Glutamatergic neuron (in vitro differentiated cells): ENCODE measurements around the gene TANGO6. TPM values are rescaled to one million over a fixed set of nuclear protein-coding genes. Genes with fewer than 3 reads are reported as not detected.
"Not testable (repeated sequence)": the region's sequence is repeated elsewhere in the genome, so short reads cannot be mapped to it uniquely, and the experiment has no call there.

Experiments used
- DNase-seq: peaks from one replicate; pipeline ENCODE4 v3.0.0; 2022
- H3K27ac Mint-ChIP-seq: one replicate; pipeline ENCODE4 v1.8.0; 2020; ENCODE audit warnings: mild to moderate bottlenecking, mixed read lengths, inconsistent platforms; ENCODE audit not compliant: unreplicated experiment
- H3K27me3 Mint-ChIP-seq: one replicate; pipeline ENCODE4 v1.8.0; 2020; ENCODE audit warnings: mild to moderate bottlenecking, moderate library complexity, mixed read lengths, inconsistent platforms; ENCODE audit not compliant: unreplicated experiment
- H3K36me3 Mint-ChIP-seq: one replicate; pipeline ENCODE4 v1.8.0; 2020; ENCODE audit warnings: mild to moderate bottlenecking, mixed read lengths, inconsistent platforms; ENCODE audit not compliant: unreplicated experiment
- H3K4me1 Mint-ChIP-seq: one replicate; pipeline ENCODE4 v1.8.0; 2020; ENCODE audit warnings: mild to moderate bottlenecking, low read depth, mixed read lengths, inconsistent platforms; ENCODE audit not compliant: unreplicated experiment
- H3K4me3 Mint-ChIP-seq: one replicate; pipeline ENCODE4 v1.8.0; 2020; ENCODE audit warnings: mild to moderate bottlenecking, mixed read lengths, inconsistent platforms; ENCODE audit not compliant: unreplicated experiment
- H3K9me3 Mint-ChIP-seq: one replicate; pipeline ENCODE4 v1.8.0; 2020; ENCODE audit warnings: mild to moderate bottlenecking, moderate library complexity, mixed read lengths, inconsistent platforms; ENCODE audit not compliant: unreplicated experiment
- total RNA-seq: library from RNA; stranded (reverse); fragmentation: NEBNext Ultra II Directional; extraction: Animal tissue kit (Norgen Biotek cat#: 25700); gene quantifications from one replicate; pipeline ENCODE4 v1.2.1, GENCODE V29; 2021; ENCODE audit not compliant: unreplicated experiment
- TF ChIP-seq, protein P1 (sequence below): fragments of 200-600 bp; sonication (generic); IDR thresholded peaks from one replicate; pipeline ENCODE4 v1.5.0; 2021; ENCODE audit not compliant: partially characterized antibody, unreplicated experiment

TANGO6 gene
- total RNA-seq, 1 donor from 2014 or later: 16.1 TPM

GRCh38 chr16:69118468-69118867 is 275.1 kb downstream of the TANGO6 start:
- TF ChIP-seq, protein P1, sequence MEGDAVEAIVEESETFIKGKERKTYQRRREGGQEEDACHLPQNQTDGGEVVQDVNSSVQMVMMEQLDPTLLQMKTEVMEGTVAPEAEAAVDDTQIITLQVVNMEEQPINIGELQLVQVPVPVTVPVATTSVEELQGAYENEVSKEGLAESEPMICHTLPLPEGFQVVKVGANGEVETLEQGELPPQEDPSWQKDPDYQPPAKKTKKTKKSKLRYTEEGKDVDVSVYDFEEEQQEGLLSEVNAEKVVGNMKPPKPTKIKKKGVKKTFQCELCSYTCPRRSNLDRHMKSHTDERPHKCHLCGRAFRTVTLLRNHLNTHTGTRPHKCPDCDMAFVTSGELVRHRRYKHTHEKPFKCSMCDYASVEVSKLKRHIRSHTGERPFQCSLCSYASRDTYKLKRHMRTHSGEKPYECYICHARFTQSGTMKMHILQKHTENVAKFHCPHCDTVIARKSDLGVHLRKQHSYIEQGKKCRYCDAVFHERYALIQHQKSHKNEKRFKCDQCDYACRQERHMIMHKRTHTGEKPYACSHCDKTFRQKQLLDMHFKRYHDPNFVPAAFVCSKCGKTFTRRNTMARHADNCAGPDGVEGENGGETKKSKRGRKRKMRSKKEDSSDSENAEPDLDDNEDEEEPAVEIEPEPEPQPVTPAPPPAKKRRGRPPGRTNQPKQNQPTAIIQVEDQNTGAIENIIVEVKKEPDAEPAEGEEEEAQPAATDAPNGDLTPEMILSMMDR: no peak
- no peaks in the 10 kb centered on the region for H3K27me3 Mint-ChIP-seq
- peaks cover 9% of the 10 kb centered on the region for H3K36me3 Mint-ChIP-seq
- no peak overlapping the region for H3K27ac Mint-ChIP-seq
- peaks cover 4% of the 10 kb centered on the region for H3K9me3 Mint-ChIP-seq
- H3K4me1 Mint-ChIP-seq: no peaks in the 10 kb centered on the region
- H3K4me3 Mint-ChIP-seq: no peak overlapping the region
- no peak for DNase-seq

- no peak for DNase-seq
- Mint-ChIP-seq H3K27me3 (no peaks in the 10 kb centered on the region), H3K4me3 (no peak overlapping the region), H3K4me1 (no peaks in the 10 kb centered on the region), H3K36me3 (peaks cover 9% of the 10 kb centered on the region), H3K9me3 (peaks cover 4% of the 10 kb centered on the region), H3K27ac (no peak overlapping the region)
- TF ChIP-seq, protein P1: no peak
Observed at GRCh38 chr16:69118994-69119393, 275.7 kb downstream of the TANGO6 start.

DNA sequence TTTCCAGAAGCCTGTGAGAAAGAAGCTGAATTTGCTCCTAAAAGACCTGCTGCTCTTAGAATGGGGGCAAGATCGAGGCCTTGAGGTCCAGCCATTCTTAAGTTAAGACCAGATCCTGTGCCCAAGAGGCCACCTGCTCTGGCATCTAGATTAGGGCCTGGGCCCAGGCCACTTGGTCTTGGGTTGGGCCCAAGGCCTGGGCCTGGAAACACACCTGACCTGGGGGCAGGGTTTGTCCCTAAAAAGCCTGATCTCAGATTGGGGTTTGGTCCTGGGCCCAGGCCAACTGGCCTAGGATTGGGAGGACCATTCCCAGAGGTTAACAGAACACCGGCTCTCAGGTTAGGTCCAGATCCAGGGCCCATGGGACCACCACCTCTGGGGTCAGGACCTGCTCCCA is 276.2 kb downstream of the TANGO6 start:
- TF ChIP-seq, protein P1: no peak
- Mint-ChIP-seq H3K27ac (no peak overlapping the region), H3K36me3 (peaks cover 9% of the 10 kb centered on the region), H3K27me3 (no peaks in the 10 kb centered on the region), H3K9me3 (peaks cover 4% of the 10 kb centered on the region), H3K4me3 (no peak overlapping the region), H3K4me1 (no peaks in the 10 kb centered on the region)
- DNase-seq: no peak

DNA sequence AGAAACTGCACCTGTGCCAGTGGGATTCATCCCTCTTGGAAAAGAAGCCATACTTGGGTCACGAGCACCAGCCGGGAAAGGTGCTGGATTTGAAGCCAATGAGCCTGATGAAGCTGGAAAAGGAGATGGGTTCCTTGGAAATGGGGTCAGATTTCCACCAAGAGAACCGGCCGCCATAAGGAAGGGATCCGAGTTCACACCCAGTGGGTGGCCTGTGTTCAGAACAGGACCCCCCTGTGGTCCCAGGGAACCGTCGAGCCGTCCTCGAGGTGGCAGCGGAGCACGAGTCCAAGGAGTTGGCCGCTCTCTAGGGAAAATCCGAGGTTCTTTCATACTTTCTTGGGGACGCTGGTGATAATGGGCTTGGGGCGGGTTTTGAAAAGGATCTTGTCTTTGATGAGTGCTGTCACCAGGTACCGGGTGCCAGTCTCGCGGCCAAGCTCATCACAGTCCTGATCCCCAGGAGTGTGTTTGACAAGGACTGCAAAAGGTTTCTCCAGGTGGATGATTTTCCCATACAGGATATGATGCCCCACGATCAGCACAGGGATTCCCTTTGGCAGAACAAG is 276.8 kb downstream of the TANGO6 start:
- no peaks in the 10 kb centered on the region for H3K4me1 Mint-ChIP-seq
- DNase-seq: no peak
- no peaks in the 10 kb centered on the region for H3K27me3 Mint-ChIP-seq
- TF ChIP-seq, protein P1: no peak
- H3K4me3 Mint-ChIP-seq: no peak overlapping the region
- H3K9me3 Mint-ChIP-seq: peaks cover 4% of the 10 kb centered on the region
- H3K36me3 Mint-ChIP-seq: peaks cover 4% of the 10 kb centered on the region
- H3K27ac Mint-ChIP-seq: no peak overlapping the region

- TF ChIP-seq, protein P1: peak; percentile 89
- no peaks in the 10 kb centered on the region for H3K27me3 Mint-ChIP-seq
- no peak overlapping the region for H3K4me3 Mint-ChIP-seq
- H3K9me3 Mint-ChIP-seq: no peaks in the 10 kb centered on the region
- H3K27ac Mint-ChIP-seq: no peak overlapping the region
- DNase-seq: peak; percentile 50
- no peaks in the 10 kb centered on the region for H3K36me3 Mint-ChIP-seq
- no peaks in the 10 kb centered on the region for H3K4me1 Mint-ChIP-seq
Observed at GRCh38 chr16:69123910-69124309, 280.6 kb downstream of the TANGO6 start.

DNA sequence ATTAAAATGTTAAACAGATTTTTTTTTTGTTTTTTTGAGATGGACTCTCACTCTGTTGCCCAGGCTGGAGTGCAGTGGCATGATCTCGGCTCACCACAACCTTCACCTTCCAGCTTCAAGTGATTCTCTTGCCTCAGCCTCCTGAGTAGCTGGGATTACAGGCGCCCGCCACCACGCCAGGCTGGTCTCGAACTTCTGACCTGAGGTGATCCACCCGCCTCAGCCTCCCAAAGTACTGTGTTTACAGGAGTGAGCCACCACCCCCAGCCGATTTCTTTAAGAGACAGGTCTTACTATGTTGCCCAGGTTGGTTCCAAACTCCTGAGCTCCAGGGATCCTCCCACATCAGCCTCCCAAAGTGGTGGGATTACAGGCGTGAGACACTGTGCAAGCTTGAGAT is 281.1 kb downstream of the TANGO6 start:
- H3K9me3 Mint-ChIP-seq, H3K27me3 Mint-ChIP-seq, H3K4me3 Mint-ChIP-seq, H3K27ac Mint-ChIP-seq, H3K36me3 Mint-ChIP-seq, H3K4me1 Mint-ChIP-seq, DNase-seq: not testable (repeated sequence)

GRCh38 chr16:69124961-69125360 is 281.6 kb downstream of the TANGO6 start:
- not testable (repeated sequence) for H3K9me3 Mint-ChIP-seq, H3K36me3 Mint-ChIP-seq, DNase-seq, H3K27me3 Mint-ChIP-seq, H3K27ac Mint-ChIP-seq, H3K4me1 Mint-ChIP-seq, H3K4me3 Mint-ChIP-seq
